ENCODE measurements around the gene RNF214. TPM values are rescaled to one million over a fixed set of nuclear protein-coding genes. Genes with fewer than 3 reads are reported as not detected.

The RNF214 gene
- total and polyA plus RNA-seq, 11 donors = 8.0 to 31.9 (median 19.5) TPM

DNA sequence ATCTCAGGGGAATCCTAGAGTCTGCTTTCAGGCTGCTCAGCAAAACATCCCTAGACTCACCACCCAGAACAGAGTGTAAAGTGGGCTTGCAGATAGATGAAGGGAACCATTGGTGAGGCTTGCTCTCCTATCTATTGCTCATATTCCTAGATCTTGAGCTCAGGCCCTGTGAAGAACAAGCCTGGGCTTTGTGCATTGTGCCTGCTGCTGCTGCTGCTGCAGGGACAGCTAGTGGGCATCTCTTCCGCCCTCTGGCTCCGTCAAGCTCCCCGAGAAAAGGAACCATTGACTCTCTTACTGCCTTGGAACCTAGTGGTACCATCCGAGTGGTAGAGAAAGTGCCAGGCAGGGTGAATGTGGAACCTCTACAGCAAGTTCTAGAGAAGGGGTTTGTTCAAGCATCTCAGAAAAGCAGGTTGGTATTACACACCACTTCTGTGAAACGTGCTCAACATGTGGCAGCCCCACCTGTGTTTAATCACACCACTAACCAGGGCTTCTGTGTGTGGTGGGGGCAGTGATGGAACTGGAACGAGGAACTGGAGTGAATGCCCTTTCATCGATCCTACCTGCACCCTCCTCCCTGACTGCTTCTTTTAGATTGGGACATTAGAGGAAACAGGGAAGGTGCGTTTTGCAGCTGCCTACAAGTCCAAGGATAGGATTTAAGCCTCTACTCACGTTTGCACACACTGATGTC is 63.1 kb downstream of the RNF214 start:
- TF ChIP-seq CTCF (IDR thresholded peaks at IDR 0.05) (no peak), POLR2A (IDR thresholded peaks at IDR 0.05) (no peak)
- 85 to 93% (median 91%) methylated on average over 9 of the region's 9 CpGs for WGBS, 4 donors
- H3K9me3 ChIP-seq = no peaks in the 10 kb centered on the region
- DNase-seq (no peak), ATAC-seq (no peak)
- H3K4me1 ChIP-seq = peaks cover 0 to 16% (median 8%) of the 10 kb centered on the region in 12 donors
- intact Hi-C loops (cut with DNase I) = no loop called here
- no peak overlapping the region for H3K4me3 ChIP-seq
- H3K36me3 ChIP-seq = peaks cover 0 to 50% (median 38%) of the 10 kb centered on the region in 9 donors
- no peaks in the 10 kb centered on the region for H3K27me3 ChIP-seq
- no peak overlapping the region for H3K27ac ChIP-seq

DNA sequence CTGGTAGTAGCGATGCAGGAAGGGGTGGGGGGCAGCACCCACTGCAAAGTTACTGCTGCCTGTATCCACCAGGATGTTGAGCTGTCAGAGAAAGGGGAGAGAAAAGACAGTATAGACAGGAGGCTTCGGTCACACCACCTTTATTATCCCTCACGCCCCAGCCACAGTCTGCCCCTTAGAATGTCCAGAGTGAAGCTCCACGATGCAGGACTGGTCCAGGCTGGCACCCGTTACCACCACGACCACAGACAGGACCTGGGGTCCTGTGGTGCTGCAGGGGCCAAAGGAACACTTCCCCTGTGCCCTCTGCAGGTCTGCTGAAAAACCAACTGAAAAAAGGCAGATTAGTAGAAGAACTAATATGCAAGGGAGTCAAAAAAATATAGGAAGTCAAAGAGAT is 64.4 kb downstream of the RNF214 start:
- H3K36me3 ChIP-seq = peaks cover 0 to 37% (median 25%) of the 10 kb centered on the region in 9 donors
- intact Hi-C loops (cut with DNase I) = no loop called here
- peaks cover 0 to 21% (median 12%) of the 10 kb centered on the region in 12 donors for H3K4me1 ChIP-seq
- no peaks in the 10 kb centered on the region for H3K27me3 ChIP-seq
- no peaks in the 10 kb centered on the region for H3K9me3 ChIP-seq
- 83 to 92% (median 89%) methylated on average over 6 of the region's 6 CpGs for WGBS, 4 donors
- H3K4me3 ChIP-seq = no peak overlapping the region
- H3K27ac ChIP-seq = no peak overlapping the region
- no peak for DNase-seq
- no peak for TF ChIP-seq POLR2A (IDR thresholded peaks at IDR 0.05)
- TF ChIP-seq CTCF (IDR thresholded peaks at IDR 0.05) = no peak
- no peak for ATAC-seq

DNA sequence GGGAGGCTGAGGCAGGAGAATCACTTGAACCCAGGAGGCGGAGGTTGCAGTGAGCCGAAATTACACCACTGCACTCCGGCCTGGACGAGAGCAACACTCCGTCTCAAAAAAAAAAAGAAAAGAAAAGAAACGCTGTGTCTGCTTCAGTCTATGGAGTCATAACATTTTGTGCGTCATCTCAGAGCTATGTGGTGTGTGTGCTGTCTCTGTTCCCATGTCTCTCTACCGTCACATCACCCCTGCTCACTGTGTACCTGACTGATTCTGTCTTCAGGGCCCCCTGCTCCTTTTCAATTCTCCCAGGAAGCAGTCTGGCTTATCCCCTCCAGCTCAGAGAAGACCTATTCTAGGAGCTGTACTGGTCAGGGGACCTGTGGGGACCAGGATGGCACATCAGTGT is 65.7 kb downstream of the RNF214 start:
- ATAC-seq (no peak), DNase-seq (no peak)
- Histone ChIP-seq H3K27me3 (no peaks in the 10 kb centered on the region), H3K27ac (no peak overlapping the region), H3K9me3 (no peaks in the 10 kb centered on the region), H3K36me3 (peaks cover 0 to 24% (median 14%) of the 10 kb centered on the region in 9 donors), H3K4me1 (peaks cover 0 to 21% (median 12%) of the 10 kb centered on the region in 12 donors), H3K4me3 (no peak overlapping the region)
- TF ChIP-seq POLR2A (IDR thresholded peaks at IDR 0.05) (no peak), CTCF (IDR thresholded peaks at IDR 0.05) (no peak)
- 92 to 98% (median 94%) methylated on average over 8 of the region's 8 CpGs for WGBS, 4 donors
- intact Hi-C loops (cut with DNase I) = no loop called here

GRCh38 chr11:117299351-117300282 is 67.1 kb downstream of the RNF214 start:
- Histone ChIP-seq H3K36me3 (peaks cover 0 to 12% (median 5%) of the 10 kb centered on the region in 9 donors), H3K27me3 (no peaks in the 10 kb centered on the region), H3K4me3 (peak overlapping the region in 4 of 12 donors; percentile 23 to 39 (median 30)), H3K27ac (no peak overlapping the region), H3K9me3 (no peaks in the 10 kb centered on the region), H3K4me1 (peaks cover 0 to 27% (median 12%) of the 10 kb centered on the region in 12 donors)
- ATAC-seq (peak in 1 of 4 donors; percentile 10), DNase-seq (no peak)
- WGBS, 4 donors = 56 to 67% (median 66%) methylated on average over 11 to 12 of the region's 12 CpGs
- intact Hi-C loops (cut with DNase I) = no loop called here
- no peak for TF ChIP-seq POLR2A (IDR thresholded peaks at IDR 0.05)
- TF ChIP-seq CTCF (IDR thresholded peaks at IDR 0.05) = no peak
